ENCODE results near the gene RFXAP.
"Not testable (repeated sequence)": the region's sequence is repeated elsewhere in the genome, so short reads cannot be mapped to it uniquely, and the experiment has no call there.

The RFXAP gene, protein sequence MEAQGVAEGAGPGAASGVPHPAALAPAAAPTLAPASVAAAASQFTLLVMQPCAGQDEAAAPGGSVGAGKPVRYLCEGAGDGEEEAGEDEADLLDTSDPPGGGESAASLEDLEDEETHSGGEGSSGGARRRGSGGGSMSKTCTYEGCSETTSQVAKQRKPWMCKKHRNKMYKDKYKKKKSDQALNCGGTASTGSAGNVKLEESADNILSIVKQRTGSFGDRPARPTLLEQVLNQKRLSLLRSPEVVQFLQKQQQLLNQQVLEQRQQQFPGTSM

DNA sequence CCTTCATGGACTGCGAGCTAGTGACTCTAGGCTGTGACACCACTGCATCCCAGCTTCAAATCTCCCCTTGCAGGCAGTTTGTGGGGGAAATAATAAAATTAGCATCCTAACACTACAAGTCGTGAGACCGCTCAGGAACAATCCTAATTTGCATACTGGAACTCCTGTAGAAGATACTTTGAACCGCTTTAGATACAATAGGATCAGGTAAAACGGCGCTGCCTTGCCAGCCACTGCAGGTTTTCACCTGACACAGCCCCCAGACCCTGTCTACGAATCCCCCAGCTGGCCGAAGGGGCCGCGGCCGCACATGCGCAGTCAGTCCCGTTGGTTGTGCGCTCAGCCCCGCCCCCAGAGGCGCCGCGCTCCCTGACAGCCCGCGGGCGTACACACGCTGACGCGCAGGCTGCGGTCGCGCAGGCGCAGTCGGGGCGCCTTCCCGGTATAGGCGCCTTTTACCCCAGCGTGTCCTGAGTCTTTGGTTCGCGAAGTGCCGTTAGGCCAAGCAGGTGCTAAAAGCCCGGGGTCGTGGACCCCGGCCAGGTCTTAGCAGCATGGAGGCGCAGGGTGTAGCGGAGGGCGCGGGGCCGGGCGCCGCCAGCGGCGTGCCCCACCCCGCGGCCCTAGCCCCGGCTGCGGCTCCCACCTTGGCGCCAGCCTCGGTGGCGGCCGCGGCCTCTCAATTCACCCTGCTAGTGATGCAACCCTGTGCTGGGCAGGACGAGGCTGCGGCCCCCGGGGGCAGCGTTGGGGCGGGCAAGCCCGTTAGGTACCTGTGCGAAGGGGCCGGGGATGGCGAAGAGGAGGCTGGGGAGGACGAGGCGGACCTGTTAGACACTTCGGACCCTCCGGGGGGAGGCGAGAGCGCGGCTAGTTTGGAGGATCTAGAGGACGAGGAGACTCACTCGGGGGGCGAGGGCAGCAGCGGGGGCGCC lies at the start of gene RFXAP:
TSS of gene RFXAP (plus strand) at position 419 of the 935 bp plus-strand sequence. CDS start at position 555, 136 bp downstream.
- DNase-seq = peak; percentile 21

DNA sequence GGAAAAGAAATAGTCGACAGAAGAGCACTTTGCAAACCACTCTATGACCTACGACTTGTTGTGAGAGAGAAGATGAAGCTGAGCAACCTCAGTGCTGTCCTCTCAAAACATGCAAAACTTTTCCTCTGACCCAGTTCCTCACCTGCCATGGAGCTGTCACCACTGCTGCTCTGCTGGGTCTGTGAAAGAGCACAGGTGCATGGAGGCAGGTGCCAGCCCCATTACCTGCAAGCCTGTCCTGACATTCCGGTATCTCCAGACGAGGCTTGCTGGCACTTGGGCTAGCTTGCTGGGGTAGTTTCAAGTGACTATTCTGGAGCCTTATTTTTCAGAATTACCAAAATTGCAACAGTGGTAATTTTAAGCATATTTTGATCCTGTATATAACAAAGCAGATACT lies 49.5 kb upstream of the RFXAP start:
- DNase-seq = no peak

DNA sequence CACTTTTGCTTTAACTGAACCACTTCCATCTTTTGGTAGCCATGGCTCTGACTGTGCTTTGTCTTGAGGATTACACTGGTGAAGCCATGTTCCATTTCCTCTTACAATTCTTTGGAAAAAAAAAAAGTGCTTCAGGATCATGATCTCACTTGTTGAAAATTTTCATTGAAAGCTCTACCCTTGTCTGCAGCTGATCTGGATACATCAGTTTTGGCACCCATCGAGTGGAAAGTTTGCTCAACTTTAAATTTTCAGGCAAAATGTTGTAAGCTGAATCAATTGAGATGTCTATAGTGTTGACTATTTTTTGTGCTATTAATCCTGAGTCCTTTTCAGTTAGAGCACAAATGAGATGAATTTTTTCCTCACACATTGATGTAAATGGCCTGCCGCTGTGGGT lies 48.3 kb upstream of the RFXAP start:
- no peak for DNase-seq

DNA sequence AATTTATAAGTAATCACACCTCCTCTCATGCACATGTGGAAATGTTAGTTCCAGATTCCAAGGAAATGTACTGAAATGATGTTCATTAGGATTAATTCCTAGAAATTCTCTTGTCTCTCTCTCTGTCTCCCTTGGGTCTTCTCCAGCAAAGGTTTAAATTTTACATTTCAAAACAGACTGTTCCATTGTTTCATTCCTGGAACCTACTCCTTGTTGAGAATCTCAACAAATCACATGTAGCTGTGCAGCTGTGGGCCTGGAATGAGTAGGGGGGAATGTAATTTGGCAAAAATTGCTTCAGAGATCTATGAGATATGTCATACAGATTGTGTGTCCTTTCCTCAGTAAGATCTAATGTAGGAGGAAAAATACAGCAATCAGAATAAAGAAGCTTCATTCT lies 46.2 kb upstream of the RFXAP start:
- no peak for DNase-seq

DNA sequence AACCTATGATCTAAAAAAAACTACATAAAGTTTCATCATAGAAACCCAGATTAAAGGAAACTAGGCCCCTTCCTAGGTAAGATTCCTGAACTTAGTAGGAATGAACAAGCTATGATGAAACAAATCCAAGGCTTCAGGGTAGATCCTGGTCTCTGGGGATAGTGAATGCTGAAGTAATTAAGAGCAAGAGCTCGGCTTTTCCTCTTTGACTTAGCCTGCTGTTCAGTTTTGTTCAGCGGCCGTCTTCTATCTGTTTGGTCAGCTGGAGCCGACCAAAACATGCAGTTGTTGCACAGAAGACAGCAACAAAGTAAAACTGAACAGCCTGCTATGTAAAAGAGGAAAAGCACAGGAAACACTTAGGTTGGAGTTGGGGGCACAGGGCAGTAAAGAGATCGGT lies 44.1 kb upstream of the RFXAP start:
- no peak for DNase-seq

DNA sequence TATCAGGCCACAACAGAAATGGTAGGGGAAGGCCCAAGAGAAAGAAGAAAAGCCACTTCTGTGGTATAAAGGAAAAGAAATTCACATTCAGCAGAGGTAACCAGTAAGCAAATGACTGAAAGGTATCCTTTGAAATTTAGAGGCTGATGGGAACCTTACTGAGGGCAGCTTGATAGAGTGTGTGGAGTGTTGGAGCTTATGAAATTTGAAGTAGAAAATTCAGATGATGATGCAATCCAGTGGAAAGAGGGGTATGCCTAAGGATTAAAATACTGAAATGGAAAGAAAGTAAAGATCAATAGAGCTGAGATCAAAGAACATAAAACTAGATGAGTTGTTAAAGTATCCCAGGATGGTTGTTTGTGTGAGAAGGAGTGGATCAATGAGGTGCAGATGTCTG lies 42.8 kb upstream of the RFXAP start:
- no peak for DNase-seq

DNA sequence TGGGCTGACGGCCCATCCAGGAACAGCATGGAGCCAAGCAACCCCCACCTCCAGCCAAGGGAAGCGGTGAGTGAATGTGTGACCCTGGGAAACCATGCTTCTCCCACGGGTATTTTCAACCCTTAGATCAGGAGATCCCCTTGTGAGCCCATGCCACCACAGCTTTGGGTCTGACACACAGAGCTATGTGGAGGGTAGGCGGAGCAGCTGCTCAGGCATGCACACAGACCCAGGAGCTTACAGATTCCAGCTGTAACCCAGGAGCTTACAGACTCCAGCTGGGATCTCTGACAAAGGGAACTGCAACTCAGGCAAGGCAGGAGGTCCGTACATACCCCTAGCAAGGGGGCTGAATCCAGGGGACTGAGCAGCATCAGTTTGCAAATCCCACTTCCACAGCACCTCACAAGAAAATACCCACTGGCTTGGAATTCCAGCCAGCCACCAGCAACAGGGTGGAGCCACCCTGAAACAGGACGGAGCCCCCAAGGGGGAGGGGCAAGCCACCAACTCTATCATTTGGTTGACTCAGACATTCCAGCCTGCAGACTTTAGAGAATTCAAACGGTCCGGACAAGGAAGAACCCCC lies 40.8 kb upstream of the RFXAP start:
- DNase-seq = no peak

DNA sequence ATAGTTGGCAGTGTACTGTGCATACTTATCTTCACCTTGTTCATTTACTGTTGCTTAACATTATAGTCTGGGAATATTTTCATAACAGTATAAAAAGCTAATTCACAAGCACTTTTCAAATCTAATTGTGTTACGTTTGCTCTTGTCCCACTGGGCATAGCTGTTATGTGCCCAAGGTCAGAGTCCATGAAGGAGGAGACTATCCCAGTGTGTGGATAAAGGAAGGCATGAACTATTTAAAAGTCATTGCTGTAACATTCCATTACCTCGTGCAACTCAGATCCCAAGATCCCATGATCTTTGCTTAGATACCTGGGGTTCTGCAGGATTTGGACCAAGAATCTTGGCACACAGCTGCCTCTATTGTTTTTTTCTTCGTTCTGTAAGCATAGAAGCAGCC lies 35.1 kb upstream of the RFXAP start:
- no peak for DNase-seq

DNA sequence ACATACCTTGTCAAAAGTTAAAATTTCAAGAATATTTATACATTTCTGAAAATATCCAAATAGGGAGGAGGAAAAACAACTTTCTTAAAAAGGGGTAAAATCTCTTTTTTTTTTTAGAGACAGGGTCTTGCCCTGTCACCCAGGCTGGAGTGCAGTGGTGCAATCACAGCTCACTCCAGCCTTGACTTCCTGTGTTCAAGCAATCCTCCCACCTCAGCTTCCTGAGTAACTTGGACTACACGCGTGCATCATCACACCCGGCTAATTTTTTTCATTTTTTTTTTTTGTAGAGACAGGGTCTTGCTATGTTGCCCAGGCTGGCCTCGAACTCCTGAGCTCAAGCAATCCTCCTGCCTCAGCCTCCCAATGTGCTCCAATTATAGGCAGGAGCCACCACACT lies 32.8 kb upstream of the RFXAP start:
- not testable (repeated sequence) for DNase-seq

DNA sequence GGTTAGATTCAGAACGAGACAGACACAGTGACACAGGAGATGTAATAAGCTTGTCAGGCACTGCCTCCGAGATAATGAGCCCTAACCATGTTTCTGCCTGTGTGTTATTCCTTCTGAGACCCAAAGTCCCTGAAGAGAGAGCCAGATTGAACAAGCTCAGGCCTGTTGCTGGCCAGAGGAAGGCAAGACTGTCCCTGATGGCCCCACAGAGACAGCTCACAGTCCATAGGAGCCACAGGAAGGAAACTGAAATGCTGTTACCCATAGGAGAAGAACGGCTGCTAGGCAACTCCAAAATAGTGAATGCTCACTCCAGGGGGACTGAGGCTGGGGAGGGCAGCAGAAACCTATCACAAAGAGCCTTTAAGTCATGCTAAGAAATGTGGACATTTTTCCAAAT lies 31.8 kb upstream of the RFXAP start:
- no peak for DNase-seq

DNA sequence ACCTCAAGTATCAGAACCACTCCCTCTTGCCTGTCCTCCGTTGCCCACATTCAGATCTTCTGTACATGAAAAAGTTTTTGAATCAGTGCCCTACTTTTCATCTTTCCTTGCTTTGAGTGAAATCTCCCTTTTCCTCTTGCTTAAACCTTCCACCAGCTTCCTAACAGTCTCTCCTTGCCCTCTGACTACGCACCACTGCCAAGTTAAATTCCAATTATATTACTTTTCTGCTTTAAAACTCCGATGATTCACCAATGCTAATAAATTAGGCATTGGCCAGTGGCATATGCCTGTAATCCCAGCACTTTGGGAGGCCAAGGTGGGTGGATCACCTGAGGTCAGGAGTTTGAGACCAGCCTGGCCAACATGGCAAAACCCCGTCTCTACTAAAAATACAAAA lies 30.7 kb upstream of the RFXAP start:
- DNase-seq = no peak

DNA sequence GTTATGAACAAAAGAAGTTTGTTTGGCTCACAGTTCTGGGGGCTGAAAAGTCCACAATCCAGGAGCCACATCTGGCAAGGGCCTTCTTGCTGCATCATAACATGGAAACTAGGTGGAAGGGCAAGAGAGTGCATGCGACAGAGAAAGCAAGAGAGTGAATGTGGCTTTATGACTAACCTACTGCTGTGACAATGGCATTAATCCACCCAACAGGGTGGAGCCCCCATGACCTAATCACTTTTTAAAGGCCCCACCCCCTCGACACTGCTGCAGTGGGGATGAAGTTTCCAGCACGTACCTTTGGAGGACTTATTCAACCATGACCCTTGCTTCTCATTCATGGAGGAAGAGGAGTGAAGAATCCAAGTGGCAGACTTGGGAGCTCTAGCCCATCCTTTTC lies 30.0 kb upstream of the RFXAP start:
- no peak for DNase-seq

DNA sequence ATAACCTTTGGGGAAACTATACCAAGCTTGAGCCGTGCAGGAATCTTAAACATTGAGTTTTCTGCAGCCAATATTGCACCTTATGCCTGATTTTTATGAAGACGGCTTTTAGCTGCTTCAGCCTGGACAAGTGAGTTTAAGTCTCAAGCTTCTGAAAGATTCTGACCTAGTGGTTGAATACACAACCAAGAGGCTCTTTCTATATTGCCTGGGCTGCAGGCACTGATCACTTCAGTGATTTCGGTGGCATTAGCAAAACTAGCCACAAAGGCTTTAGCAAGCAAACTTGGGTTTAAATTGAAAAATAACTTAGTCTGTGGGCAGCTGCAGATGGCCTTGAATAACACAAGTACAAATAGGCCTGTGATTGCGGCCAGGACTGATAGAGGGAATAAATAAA lies 29.3 kb upstream of the RFXAP start:
- DNase-seq = no peak

DNA sequence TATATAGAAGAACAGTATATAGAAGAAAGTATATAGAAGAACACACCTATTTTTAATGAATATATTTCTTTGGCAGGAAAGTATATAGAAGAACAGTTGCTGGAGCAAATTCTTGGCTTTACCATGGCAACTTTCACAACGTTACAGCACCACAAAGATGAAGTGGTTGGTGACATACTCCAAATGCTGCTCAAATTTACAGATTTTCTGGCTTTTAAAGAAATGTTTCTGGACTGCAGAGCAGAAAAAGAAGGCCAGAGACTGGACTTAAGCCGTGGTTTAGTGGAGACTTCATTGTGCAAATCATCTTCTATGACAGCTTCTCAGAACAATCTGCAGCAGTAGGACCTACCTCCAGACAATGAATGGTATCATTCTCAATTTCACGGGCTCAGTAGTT lies 24.3 kb upstream of the RFXAP start:
- no peak for DNase-seq

DNA sequence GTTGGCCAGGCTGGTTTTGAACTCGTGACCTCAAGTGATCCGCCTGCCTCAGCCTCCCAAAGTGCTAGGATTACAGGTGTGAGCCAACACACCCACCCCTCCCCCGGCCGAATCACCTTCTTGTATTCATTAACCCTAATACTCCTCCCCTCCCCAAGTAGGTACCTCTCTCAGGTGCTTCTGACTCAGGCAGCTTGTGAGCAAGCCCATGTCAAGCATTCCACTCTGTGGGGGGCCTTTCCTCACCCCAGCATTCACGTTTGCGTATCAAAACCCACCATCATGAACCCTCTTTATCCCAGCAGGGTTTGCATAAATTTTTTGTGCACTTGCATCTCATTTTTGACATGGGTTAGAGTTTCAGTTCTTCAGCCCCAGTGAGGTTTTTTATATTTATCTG lies 23.6 kb upstream of the RFXAP start:
- no peak for DNase-seq

DNA sequence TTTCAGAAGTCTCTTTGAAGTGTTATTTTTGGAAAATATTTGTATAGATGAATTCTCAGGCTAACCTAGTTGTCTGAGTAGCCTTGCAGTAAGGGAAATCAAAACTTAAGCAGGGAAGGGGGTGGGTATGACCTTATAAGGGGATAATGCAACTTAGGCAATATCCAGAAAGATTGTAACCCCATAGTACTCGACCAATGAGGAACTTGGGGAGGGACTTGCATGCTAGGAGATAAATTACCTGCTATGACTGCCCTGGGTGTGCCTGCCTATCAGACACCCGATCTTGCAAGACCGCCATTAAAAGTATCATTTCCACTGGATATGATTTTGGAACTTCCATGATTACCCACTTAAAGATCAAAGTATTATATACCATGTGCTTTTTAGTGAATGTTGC lies 23.0 kb upstream of the RFXAP start:
- no peak for DNase-seq

DNA sequence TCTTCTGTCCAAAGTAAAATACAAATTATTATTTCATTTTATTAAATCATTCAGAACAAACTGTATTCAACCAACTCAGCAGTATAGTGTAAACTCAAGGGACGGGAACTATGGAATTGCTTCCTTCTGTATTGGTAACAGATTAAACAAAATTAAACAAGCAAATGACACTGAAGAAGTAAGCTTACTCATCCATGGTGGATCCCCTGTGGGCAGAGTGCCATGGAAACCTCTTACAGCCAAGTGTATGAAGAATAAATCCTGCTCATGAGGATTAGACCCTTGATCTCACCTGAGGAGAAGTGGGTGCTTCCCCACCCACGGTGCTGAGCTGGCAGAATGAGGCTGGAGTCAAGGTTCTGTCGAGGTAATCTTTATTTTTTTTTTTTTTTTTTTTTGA lies 18.0 kb upstream of the RFXAP start:
- DNase-seq = no peak

DNA sequence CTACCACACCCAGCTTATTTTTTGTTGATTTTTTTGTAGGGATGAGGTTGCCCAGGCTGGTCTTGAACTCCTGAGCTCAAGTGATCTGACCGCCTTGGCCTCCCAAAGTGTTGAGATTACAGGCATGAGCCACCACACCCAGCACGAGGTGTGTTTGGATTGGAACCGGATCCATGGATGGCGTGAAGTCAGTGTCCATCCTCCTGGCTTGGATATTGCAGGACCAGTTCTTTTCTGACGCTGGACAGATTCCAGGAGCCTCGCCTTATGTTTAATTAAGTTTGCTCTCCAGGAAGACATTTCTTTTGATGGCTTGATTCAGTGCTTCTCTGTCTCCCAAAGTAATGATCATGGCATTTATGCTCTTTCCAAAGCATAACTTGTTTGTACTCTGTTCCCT lies 14.4 kb upstream of the RFXAP start:
- DNase-seq = no peak

DNA sequence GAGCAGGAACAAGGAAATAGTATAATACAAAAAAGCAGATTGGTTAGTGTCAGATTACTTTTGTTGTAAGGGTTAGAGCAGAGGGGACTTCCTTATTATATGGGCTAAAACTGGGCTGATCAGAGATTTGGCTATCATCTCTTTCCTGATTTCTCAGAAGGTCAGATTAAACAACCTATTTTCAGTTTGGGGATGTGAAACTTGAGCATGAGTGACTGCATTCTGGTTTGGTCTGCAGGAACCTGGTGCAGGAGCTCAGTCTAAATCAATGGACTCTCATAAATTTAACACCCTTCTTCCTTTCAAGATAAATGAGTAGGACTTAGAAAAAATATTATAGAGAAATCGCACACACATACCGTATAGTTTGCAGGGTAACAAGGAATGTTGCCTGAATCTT lies 12.9 kb upstream of the RFXAP start:
- no peak for DNase-seq

DNA sequence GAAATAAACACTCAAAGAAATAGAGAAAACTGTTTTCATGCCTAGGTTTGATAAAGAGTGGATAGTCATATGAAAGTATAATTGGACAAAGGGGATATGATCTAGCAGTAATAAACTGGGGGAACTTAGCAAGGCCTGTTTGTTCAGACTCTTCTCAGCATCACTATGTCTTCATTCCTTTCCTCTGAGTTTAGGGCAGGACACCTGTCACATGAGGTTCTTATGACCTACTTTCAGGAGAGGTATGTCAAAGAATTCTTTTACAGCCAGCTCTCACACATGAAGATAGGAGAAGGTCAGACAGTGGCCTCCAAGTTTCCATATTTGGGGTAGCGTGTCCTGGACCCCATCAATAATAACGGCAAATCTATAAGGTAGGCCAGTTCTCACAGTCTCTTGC lies 11.4 kb upstream of the RFXAP start:
- no peak for DNase-seq

DNA sequence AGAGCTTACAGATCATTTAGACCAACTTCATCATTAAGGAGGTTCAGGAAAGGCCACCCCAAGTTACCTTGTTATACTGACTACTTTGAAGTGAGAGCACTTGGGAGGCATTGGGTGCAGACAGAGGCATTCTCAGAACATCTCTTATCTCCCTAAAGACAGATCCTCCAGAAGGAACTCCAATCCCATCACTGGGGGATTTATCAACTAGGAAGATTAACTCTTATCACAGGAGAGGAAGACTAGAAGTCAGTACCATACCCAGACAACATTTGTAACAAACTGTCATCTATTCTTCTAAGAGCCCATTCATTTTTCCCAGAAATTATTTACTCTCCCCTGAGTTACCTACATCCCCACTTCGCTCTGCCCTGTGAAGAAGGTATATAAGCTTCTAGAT lies 5.8 kb upstream of the RFXAP start:
- DNase-seq = no peak

DNA sequence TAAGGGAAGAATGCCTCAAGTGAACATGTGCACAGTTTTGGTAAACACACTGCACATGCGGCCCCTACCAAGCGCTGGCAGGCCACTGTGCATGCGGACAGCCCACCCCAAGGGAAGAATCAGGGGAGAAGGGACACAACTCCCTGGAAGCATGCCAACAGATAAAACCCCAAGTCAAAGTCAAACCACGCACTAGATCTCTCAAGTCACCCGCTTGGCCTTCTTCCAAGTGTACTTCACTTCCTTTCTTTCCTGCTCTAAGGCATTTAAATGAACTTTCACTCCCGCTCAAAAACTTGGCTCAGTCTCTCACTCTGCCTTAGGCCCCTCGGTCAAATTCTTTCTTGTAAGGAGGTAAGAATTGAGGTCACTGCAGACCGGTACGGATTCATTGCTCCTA lies 4.6 kb upstream of the RFXAP start:
- no peak for DNase-seq

DNA sequence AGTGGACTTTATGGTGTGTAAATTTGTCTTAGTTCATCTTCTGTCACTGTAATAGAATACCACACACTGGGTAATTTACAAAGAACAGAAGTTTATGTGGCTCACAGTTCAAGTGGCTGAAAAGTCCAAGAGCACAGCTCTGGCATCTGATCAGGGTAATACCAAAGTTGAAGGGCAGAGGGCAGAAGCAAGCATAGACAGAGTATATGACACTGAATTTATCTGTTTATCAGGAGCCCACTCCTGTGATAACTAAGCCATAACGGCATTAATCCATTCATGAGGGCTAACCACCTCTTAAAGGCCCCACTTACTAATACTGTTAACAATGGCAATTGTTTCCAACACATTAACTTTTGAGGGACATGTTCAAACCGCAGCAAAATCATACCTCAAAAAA lies 4.0 kb upstream of the RFXAP start:
- DNase-seq = no peak
